ENCODE data around the gene GGCT.
"Not testable (repeated sequence)": the region's sequence is repeated elsewhere in the genome, so short reads cannot be mapped to it uniquely, and the experiment has no call there.

Gene GGCT

GRCh38 chr7:30515761-30516160 lies 11.1 kb upstream of the GGCT start:
- no peak for DNase-seq (ENCODE audit: low read depth)

- no peak for DNase-seq (ENCODE audit: low read depth)
Measured at GRCh38 chr7:30514776-30515175, 10.1 kb upstream of the GGCT start.

GRCh38 chr7:30514177-30514576 lies 9.5 kb upstream of the GGCT start:
- no peak for DNase-seq (ENCODE audit: low read depth)

- DNase-seq (ENCODE audit: low read depth): no peak
Measured at GRCh38 chr7:30513762-30514161, 9.1 kb upstream of the GGCT start.

GRCh38 chr7:30511973-30512662 lies 7.5 kb upstream of the GGCT start:
- no peak for DNase-seq (ENCODE audit: low read depth)

- DNase-seq (ENCODE audit: low read depth): no peak
Measured at GRCh38 chr7:30511494-30511893, 6.9 kb upstream of the GGCT start.

GRCh38 chr7:30510124-30511075 lies 5.8 kb upstream of the GGCT start:
- no peak for DNase-seq (ENCODE audit: low read depth)

GRCh38 chr7:30509171-30509857 lies 4.7 kb upstream of the GGCT start:
- DNase-seq (ENCODE audit: low read depth): not testable (repeated sequence)

- not testable (repeated sequence) for DNase-seq (ENCODE audit: low read depth)
Measured at GRCh38 chr7:30507346-30507900, 2.8 kb upstream of the GGCT start.

- DNase-seq (ENCODE audit: low read depth): no peak
Measured at GRCh38 chr7:30505174-30505697, 607 bp upstream of the GGCT start.

- DNase-seq (ENCODE audit: low read depth): no peak
Measured at GRCh38 chr7:30503274-30504212, 1.1 kb downstream of the GGCT start.

- no peak for DNase-seq (ENCODE audit: low read depth)
Measured at GRCh38 chr7:30502470-30503251, 2.0 kb downstream of the GGCT start.

- DNase-seq (ENCODE audit: low read depth): no peak
Measured at GRCh38 chr7:30501264-30501663, 3.4 kb downstream of the GGCT start.

GRCh38 chr7:30493228-30493627 lies 11.4 kb downstream of the GGCT start:
- no peak for DNase-seq (ENCODE audit: low read depth)

GRCh38 chr7:30491417-30491816 lies 13.2 kb downstream of the GGCT start:
- DNase-seq (ENCODE audit: low read depth): no peak

- no peak for DNase-seq (ENCODE audit: low read depth)
Measured at GRCh38 chr7:30487371-30487770, 17.3 kb downstream of the GGCT start.

GRCh38 chr7:30485667-30486066 lies 19.0 kb downstream of the GGCT start:
- no peak for DNase-seq (ENCODE audit: low read depth)

- not testable (repeated sequence) for DNase-seq (ENCODE audit: low read depth)
Measured at GRCh38 chr7:30481416-30481815, 23.2 kb downstream of the GGCT start.

GRCh38 chr7:30479202-30480120 lies 25.2 kb downstream of the GGCT start:
- no peak for DNase-seq (ENCODE audit: low read depth)

Measured in activated T-helper 1 cell treated with Interleukin-2 at 50 U/mL for 16 hours (primary cell).